ENCODE measurements around the gene TP53.
A peak's percentile ranks its signal among the peaks of the same experiment; 100 is the strongest.

Gene TP53

DNA sequence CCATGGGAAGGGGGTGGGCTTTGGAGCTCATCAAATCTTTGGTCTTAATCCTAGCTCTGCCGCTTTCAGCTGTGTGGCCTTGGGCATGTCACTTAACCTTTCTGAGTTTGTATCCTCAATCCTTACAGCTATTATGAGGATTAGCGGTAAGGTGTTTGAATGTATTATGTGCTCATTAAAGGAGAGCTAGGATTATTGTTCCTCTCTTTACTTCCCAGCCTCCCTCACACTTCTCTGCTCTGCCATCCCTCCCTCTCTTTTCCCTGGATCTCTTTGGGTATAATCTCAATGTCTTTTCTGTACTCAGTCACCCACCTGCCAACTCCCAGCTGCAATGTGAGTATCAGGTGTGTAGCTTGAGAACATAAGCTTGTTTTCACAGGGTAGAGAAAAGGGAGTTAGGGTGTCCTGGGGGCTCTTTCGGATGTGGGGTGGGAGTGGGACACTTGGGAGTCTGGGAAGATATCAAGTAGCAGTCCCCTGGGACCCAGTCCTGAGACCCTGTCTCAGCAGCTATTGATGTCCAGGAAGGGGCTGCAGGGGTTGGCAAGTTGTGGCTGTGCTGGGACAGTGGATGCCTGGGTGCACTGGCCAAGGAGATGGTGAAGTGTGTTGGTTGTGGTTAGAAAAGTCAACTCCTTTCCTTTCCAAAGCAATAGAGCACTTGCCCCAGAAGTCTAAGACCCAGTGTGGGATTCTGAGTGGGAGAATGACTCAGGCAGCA is 19.5 kb upstream of the TP53 start:
- no peak for DNase-seq

DNA sequence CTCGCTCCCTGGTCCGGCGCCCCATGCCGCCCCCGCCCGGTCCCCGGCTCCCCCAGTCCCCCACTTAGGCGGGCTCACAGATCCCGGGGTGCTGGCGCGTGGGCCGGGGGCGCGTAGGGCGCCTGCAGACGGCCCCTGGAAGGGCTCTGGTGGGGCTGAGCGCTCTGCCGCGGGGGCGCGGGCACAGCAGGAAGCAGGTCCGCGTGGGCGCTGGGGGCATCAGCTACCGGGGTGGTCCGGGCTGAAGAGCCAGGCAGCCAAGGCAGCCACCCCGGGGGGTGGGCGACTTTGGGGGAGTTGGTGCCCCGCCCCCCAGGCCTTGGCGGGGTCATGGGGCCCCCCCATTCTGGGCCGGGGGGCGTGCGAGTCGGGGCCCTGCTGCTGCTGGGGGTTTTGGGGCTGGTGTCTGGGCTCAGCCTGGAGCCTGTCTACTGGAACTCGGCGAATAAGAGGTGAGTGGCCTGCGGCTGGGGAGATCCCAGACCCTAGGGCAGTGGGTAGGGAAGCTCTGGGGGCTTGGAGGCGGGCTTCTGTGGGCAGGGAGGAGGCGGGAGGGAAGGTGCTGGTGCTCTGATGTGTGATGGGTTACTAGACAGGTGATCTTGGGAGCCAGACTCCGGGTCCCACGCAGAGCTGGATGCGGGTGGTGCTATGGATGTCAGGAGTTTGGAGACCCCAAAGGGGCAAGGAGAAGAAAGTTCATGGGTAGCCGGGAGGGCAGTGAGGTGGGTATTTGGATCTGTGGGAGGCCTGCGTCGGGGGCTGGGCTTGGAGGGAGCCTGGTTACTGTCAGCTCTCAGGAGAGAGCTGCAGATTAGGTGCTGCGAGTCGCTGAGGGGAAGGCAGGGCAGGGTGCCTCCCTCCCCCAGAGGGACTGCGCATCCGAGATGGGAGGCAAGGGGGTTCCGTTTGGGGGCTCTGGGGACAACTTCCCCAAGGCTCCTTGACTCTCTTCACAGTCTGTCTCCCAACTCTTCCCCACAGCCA is 18.3 kb upstream of the TP53 start:
- DNase-seq: peak; percentile 37

DNA sequence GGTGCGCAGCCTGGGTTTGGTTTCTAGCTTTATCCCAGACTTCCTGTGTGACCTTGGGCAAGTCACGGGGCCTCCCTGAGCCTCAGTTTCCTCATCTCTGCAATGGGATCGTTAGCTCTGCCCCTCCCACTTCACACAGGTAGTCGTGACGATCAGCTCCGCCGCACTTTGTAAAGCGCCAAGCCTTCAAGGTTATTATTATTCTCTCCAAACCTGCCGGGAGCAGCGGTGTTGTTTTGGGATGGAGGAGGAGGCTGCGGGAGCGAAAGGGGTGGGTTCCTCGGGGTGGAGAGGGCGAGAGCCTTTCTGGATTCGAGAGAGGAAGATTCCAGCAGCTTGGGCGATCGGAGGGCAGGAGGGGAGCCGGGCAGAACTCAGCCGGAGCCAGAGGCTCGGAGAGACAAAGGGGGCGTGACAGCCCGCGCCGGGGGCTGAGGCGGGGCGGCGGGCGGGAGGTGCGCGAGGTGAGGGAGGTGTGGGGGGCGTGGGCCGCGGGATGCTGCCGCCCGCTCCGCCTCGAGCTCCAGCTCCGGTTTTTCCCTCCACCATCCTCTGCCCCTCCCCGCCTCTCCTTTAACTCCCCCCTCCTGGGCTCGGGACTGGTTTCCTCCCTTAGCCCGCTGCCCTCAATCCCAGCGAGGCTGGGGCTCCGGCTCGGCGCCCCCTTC is 17.4 kb upstream of the TP53 start, which contains the start of gene EFNB3:
EFNB3 (plus strand) TSS at position 602 of the 668 bp plus-strand sequence. CDS start 397 bp downstream, outside the sequence.
- peak; percentile 84 for DNase-seq

DNA sequence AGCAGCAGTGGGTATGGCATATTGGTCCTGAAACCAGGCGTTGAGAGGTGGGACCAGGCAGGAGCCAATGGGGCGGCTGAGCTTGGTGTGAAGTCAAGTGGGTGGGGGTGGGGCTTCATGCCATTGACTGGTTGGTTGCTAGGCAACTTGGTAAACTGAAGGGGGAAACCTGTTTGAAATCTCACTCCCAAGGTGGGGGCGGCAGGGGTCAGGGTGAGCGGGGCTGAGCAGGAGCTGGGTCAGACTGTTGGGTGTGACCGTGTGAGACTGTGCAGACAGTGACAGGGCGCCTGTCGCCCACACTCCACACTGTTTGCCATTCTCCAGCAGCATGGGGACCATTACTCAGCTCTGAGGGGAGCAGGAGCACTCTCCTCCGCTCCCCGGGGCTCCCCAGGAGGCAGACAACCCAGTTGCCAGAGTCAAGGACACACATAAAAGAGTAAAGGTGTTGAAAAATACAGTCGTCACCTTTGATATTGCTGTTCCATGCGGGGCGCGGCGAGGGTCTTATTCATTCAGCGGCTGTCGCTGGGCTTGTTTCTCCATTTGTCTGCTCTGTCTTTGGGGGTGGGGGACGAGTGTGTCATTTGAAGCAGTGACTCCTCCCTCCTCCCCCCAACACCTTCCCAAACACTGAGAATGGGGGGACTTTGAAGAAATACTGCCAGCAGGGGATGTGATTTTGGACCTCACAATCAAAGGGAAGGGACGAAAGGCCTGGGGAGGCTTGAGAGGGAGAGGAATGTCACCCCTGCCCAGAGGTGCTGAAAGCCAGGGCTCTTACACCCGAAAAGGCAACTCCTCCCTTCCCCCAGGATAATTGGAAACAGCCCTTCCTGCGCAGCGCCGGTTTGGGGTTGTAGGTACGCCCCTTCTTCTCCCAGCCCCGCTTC is 16.5 kb upstream of the TP53 start:
- DNase-seq: peak; percentile 77

DNA sequence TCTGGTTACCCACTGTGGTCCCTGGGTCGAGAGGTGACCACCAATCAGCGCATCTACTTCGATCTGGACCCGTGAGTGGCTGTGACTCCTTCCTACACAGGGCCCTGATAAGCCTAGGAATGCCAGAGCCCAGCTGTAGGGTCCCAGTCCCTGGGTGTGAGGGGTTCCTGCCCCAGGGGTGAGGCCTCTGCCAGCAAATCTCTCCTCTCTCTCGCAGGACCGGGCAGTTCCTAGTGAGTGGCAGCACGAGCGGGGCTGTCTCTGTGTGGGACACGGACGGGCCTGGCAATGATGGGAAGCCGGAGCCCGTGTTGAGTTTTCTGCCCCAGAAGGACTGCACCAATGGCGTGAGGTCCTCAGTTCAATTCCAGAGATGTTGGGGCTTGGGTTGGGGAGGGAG is 15.5 kb upstream of the TP53 start:
- DNase-seq: no peak

DNA sequence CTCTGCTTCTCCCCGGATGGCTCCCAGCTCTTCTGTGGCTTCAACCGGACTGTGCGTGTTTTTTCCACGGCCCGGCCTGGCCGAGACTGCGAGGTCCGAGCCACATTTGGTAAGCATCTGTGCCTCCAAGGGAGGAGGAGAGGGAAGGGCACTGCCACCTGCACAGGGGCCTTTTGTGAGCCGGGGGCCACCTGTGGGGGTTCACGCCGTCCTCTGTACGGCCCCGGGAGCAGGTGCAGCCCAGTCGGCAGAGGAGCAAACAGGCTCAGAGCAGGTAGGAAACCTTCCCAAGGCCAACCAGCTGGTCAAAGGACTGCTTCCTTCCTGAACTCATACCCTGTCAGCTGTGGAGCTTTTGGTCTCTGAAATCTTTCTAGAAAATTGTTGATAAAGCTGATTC is 14.4 kb upstream of the TP53 start:
- DNase-seq: no peak

DNA sequence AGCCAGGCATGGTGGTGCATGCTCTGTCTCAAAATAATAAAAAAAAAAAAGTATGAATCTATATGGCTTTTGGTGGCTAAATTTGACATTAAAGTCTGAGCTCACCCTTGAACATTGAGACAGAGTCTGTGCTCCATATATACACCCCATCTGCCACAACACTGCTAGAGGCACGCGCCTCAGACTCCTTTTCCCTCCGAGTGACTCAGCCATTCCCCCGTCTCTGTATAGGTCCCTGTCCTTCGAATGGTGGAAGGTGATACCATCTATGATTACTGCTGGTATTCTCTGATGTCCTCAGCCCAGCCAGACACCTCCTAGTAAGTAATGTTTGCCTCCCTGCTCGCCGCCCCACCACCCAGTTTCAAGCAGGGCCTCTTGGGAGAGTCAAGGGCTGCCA is 13.2 kb upstream of the TP53 start:
- no peak for DNase-seq

DNA sequence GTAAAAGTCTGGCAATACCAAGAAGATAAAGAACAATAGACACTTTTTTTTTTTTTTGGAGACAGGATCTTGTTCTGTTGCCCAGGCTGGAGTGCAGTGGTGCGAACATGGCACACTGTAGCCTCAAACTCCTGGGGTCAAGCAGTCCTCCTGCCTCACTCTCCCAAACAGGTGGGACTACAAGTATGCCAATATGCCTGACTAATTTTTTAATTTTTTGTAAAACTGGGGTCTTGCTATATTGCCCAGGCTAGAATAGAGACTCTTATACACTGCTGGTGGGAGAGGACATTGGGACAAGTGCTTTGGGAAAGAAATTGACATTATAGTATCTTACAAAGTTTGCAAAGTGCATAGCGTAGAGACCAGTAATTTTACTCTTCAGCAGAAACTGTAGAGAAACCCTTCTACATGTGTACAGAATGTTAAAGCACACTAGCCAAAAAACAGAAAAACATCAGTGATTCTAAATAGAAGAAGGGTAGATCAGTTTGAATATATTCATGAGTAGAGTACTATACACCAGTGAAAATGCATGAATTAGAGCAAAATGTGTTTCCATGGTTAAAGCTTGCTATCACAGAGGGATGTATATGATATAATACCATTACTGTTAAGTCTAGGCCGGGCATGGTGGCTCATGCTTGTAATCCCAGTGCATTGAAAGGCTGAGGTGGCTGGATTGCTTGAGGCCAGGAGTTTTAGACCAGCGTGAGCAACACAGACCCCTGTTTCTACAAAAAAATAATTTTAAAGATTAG is 10.7 kb upstream of the TP53 start:
- DNase-seq: no peak

DNA sequence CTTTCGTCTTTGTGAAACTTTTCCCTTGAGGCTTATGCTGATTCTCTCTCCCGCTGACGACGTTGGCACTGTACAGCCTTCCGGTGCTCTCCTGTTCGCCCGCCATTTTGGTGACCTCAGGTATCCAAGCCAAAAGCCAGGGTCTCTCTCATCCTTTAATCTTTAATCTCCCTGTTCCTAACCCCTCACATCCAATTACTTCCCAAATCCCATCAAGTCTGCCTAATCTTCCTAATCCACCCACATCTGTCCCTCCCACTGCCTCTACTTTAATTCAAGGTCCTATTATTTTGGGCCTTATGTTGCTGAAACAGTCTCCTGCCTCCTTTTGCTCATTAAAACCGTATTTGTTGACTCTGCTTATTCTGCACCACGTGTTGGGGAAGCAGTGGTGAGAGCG is 8.3 kb upstream of the TP53 start:
- no peak for DNase-seq

DNA sequence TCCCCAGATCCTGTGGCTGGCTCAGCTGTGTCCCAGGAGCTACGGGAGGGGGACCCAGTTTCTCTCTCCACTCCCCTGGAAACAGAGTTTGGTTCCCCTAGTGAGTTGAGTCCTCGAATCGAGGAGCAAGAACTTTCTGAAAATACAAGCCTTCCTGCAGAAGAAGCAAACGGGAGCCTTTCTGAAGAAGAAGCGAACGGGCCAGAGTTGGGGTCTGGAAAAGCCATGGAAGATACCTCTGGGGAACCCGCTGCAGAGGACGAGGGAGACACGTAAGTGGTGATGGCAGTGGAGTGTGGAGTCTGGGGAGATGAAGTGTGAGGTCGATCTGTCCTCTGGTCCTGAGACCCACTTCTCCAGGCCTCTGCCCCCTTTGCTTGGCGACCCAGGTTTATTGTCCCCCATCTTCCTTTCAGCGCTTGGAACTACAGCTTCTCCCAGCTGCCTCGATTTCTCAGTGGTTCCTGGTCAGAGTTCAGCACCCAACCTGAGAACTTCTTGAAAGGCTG is 1.6 kb upstream of the TP53 start:
- no peak for DNase-seq

DNA sequence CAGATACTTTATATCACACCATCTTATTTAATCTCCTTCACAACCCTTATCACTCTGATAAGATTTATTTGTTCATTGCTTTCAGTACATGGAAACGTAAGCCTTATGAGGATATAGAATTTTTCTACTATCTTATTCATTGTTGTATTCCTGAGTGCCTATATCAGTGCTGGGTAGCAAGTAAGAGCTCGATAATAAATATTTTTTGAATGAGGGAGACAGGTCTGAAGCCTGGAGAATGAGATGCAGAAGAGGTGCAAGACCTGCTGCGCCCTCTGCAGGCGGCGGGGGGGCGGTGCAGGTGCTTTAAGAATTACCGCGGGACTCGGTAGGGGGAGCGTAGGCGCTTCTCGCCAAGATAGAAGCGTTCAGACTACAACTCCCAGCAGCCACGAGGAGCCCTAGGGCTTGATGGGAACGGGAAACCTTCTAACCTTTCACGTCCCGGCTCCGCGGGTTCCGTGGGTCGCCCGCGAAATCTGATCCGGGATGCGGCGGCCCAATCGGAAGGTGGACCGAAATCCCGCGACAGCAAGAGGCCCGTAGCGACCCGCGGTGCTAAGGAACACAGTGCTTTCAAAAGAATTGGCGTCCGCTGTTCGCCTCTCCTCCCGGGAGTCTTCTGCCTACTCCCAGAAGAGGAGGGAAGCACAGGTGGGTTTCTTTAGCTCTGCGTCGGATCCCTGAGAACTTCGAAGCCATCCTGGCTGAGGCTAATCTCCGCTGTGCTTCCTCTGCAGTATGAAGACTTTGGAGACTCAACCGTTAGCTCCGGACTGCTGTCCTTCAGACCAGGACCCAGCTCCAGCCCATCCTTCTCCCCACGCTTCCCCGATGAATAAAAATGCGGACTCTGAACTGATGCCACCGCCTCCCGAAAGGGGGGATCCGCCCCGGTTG is 868 bp upstream of the TP53 start, which contains the start of gene WRAP53:
WRAP53 (plus strand) TSS at position 570 of the 900 bp plus-strand sequence; CDS start at position 742, 172 bp downstream.
- peak; percentile 95 for DNase-seq

DNA sequence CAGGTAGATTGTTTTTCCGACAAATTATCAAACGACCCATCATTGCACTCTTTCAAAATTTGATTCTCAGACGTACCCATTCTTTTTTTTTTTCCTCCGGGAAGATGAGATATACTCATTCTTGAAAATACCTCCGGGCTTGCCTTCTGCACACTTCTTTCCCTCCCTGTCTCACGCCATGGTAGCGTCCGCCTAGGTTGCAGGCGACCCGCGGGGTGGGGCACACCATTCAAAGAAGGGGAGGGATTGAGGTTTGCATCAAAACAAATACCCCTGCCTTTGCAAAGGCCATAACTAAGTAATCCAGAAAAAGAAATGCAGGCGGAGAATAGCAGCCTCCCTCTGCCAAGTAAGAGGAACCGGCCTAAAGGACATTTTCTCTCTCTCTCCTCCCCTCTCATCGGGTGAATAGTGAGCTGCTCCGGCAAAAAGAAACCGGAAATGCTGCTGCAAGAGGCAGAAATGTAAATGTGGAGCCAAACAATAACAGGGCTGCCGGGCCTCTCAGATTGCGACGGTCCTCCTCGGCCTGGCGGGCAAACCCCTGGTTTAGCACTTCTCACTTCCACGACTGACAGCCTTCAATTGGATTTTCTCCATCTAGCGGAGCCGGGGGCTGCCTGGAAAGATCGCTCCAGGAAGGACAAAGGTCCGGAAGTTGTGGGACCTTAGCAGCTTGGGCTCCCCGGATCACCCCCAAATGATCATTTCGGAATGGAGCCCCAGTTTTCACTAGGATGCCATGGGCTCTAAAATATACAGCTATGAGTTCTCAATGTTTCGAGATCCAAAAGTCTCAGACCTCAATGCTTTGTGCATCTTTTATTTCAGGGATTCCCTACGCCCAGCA is 843 bp downstream of the TP53 start:
- peak; percentile 89 for DNase-seq

DNA sequence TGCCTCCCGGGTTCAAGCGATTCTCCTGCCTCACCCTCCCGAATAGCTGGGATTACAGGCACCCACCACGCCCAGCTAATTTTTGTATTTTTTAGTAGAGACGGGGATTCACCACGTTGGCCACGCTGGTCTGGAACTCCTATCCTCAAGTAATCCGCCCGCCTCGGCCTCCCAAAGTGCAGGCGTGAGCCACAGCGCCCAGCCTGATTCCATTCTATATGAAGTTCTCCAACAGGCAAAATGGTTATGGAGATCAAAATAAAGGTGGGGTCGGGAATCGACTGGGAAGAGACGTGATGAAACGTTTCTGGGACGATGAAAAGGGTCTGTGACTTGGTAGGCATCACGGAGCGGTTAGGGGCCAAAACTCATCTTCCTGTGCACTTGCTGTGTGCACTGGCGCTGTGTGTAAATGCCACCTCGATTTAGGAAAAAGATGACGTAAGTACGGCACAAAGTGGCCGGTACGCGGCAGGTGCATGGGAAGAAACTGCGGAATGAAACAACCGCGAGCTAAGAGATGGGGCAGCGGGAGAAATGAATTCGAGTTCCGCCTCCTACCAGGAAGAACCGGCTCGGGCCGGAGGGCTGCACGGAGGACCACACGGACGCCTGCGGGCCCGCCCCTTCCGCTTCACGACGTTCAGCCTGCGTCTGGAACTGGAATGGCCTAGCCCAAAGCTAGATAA is 1.6 kb downstream of the TP53 start:
- peak; percentile 92 for DNase-seq

DNA sequence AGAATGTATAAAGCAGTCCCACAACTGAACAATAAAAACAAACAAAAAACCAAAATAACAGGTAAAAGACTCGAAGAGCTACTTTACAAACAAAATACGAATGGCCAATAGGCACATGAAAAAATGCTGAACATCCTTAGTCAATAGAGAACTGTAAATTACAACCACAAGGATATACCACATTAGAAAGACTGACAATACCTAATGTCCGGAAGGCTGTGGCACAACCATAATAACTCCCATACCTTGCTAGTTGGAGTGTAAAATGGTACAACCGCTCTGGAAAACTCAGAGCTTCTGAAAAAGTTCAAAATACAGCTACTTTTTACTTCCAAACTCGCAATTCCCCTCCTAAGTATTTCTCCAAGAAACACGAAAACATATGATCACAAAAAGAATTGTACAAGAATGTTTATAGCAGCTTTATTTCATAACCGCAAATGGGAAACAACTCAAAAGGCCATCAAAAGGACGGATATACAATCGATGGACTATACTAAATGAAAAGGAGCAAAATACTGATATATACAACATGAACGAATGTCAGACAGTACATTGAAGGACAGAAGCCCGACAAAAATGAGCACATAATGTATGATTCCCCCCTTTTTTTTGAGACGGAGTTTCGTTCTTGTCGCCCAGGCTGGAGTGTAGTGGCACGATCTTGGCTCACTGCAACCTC is 2.3 kb downstream of the TP53 start:
- DNase-seq: no peak

DNA sequence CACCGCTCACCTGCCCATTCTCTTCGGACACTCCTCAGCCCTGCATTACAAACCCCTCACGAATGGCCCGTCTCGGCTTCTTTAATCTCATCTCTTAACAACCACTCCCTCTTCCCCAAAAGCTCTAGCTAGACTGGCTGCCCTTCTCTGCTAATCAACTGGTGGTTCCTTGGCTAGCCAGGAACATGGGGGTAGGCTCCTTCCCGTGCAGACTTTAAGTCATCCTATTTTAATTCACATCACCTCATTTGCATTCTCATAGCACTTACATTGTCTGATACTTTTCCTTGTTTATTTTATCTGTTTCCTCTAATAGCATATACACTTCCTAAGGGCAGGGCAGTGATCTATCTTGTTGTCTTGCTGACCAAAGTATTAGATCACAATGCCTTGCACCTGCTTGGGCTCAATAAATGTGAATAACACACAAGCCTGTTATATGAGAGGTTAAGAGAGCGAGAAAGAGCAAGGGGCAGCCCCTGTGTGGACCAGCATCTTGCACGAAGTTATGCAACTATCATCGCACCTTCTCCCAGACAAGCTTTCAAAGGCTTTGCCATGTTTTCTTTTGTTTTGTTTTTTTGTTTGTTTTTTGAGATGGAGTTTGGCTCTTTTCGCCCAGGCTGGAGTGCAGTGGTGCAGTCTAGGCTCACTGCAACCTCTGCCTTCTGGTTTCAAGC is 9.8 kb downstream of the TP53 start:
- no peak for DNase-seq

DNA sequence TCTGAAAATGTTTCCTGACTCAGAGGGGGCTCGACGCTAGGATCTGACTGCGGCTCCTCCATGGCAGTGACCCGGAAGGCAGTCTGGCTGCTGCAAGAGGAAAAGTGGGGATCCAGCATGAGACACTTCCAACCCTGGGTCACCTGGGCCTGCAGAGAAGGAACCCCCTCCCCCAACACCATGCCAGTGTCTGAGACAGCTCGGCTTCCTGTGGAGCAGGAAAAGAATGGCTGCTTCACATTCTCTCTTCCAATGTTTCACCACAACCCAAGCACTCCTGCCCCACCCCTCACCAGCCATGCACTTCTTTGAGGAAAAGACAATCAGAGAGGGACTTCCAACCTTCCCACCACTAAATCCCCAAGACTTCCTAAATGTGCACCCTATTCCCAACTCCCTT is 10.8 kb downstream of the TP53 start:
- DNase-seq: no peak

DNA sequence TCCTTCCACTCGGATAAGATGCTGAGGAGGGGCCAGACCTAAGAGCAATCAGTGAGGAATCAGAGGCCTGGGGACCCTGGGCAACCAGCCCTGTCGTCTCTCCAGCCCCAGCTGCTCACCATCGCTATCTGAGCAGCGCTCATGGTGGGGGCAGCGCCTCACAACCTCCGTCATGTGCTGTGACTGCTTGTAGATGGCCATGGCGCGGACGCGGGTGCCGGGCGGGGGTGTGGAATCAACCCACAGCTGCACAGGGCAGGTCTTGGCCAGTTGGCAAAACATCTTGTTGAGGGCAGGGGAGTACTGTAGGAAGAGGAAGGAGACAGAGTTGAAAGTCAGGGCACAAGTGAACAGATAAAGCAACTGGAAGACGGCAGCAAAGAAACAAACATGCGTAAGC is 12.4 kb downstream of the TP53 start:
- no peak for DNase-seq

Data from NCI-H69 (cell line).